ENCODE results near the gene OR5W2.
A peak's percentile ranks its signal among the peaks of the same experiment; 100 is the strongest.
"Not testable (repeated sequence)": the region's sequence is repeated elsewhere in the genome, so short reads cannot be mapped to it uniquely, and the experiment has no call there.

The OR5W2 gene

GRCh38 chr11:55914482-55914881 is at the start of gene OR5W2:
Gene OR5W2, minus strand, starts transcription at chr11:55914582. Its CDS starts 0 bp downstream, at chr11:55914582.
- no peaks in the 10 kb centered on the region for H3K4me1 ChIP-seq (ENCODE audit: insufficient read depth, low read length)
- H3K9ac ChIP-seq (ENCODE audit: low read depth, low read length): no peak within 1 kb of the TSS
- no peaks in the 10 kb centered on the region for H3K36me3 ChIP-seq (ENCODE audit: insufficient read depth, low read length)
- H3K9me3 ChIP-seq (ENCODE audit: control insufficient read depth, insufficient read depth, low read length): no peaks in the 10 kb centered on the region

GRCh38 chr11:55956521-55956920 is 42.1 kb upstream of the OR5W2 start:
- no peaks in the 10 kb centered on the region for H3K4me1 ChIP-seq (ENCODE audit: insufficient read depth, low read length)

GRCh38 chr11:55949330-55949729 is 34.9 kb upstream of the OR5W2 start:
- H3K4me1 ChIP-seq (ENCODE audit: insufficient read depth, low read length): peaks cover 4% of the 10 kb centered on the region; the same call in 1 of the 2 replicates
- peaks cover 2% of the 10 kb centered on the region; the same call in 1 of the 2 replicates for H3K9me3 ChIP-seq (ENCODE audit: control insufficient read depth, insufficient read depth, low read length)
- no peaks in the 10 kb centered on the region for H3K36me3 ChIP-seq (ENCODE audit: insufficient read depth, low read length)
- H3K9ac ChIP-seq (ENCODE audit: low read depth, low read length): no peak overlapping the region

More at GRCh38 chr11:55956521-55956920, 42.1 kb upstream of the OR5W2 start:
- H3K36me3 ChIP-seq (ENCODE audit: insufficient read depth, low read length): no peaks in the 10 kb centered on the region
- no peak overlapping the region for H3K9ac ChIP-seq (ENCODE audit: low read depth, low read length)
- no peaks in the 10 kb centered on the region; the same call in 1 of the 2 replicates for H3K9me3 ChIP-seq (ENCODE audit: control insufficient read depth, insufficient read depth, low read length)

GRCh38 chr11:55942785-55943392 is 28.5 kb upstream of the OR5W2 start:
- H3K4me1 ChIP-seq (ENCODE audit: insufficient read depth, low read length): peaks cover 4% of the 10 kb centered on the region; the same call in 1 of the 2 replicates
- 0 out of 2 replicates have a peak, but pooled peaks cover 2% of the 10 kb centered on the region for H3K9me3 ChIP-seq (ENCODE audit: control insufficient read depth, insufficient read depth, low read length)
- no peak overlapping the region for H3K9ac ChIP-seq (ENCODE audit: low read depth, low read length)
- no peaks in the 10 kb centered on the region for H3K36me3 ChIP-seq (ENCODE audit: insufficient read depth, low read length)

- H3K9me3 ChIP-seq (ENCODE audit: control insufficient read depth, insufficient read depth, low read length): no peaks in the 10 kb centered on the region
- H3K36me3 ChIP-seq (ENCODE audit: insufficient read depth, low read length): no peaks in the 10 kb centered on the region
- no peaks in the 10 kb centered on the region for H3K4me1 ChIP-seq (ENCODE audit: insufficient read depth, low read length)
- no peak within 1 kb of the TSS for H3K9ac ChIP-seq (ENCODE audit: low read depth, low read length)
Measured at GRCh38 chr11:55936300-55936699, 21.9 kb upstream of the OR5W2 start, which contains the start of gene OR5I1. Gene OR5I1, minus strand, starts transcription at chr11:55936400. Its CDS starts 0 bp downstream, at chr11:55936400.

GRCh38 chr11:55920537-55920936 is 6.2 kb upstream of the OR5W2 start:
- Histone ChIP-seq H3K4me1 (ENCODE audit: insufficient read depth, low read length) (no peaks in the 10 kb centered on the region), H3K9me3 (ENCODE audit: control insufficient read depth, insufficient read depth, low read length) (no peaks in the 10 kb centered on the region), H3K36me3 (ENCODE audit: insufficient read depth, low read length) (no peaks in the 10 kb centered on the region), H3K9ac (ENCODE audit: low read depth, low read length) (no peak overlapping the region)

GRCh38 chr11:55902308-55902707 is 12.1 kb downstream of the OR5W2 start:
- Histone ChIP-seq H3K36me3 (ENCODE audit: insufficient read depth, low read length) (no peaks in the 10 kb centered on the region), H3K9me3 (ENCODE audit: control insufficient read depth, insufficient read depth, low read length) (no peaks in the 10 kb centered on the region)

GRCh38 chr11:55895216-55895615 is 19.2 kb downstream of the OR5W2 start:
- Histone ChIP-seq H3K9ac (ENCODE audit: low read depth, low read length) (no peak overlapping the region), H3K36me3 (ENCODE audit: insufficient read depth, low read length) (no peaks in the 10 kb centered on the region), H3K4me1 (ENCODE audit: insufficient read depth, low read length) (no peaks in the 10 kb centered on the region), H3K9me3 (ENCODE audit: control insufficient read depth, insufficient read depth, low read length) (no peaks in the 10 kb centered on the region)

More at GRCh38 chr11:55902308-55902707, 12.1 kb downstream of the OR5W2 start:
- no peak overlapping the region for H3K9ac ChIP-seq (ENCODE audit: low read depth, low read length)
- H3K4me1 ChIP-seq (ENCODE audit: insufficient read depth, low read length): no peaks in the 10 kb centered on the region

- H3K9ac ChIP-seq (ENCODE audit: low read depth, low read length); H3K4me1 ChIP-seq (ENCODE audit: insufficient read depth, low read length); H3K36me3 ChIP-seq (ENCODE audit: insufficient read depth, low read length); H3K9me3 ChIP-seq (ENCODE audit: control insufficient read depth, insufficient read depth, low read length): not testable (repeated sequence)
Measured at GRCh38 chr11:55885481-55885880, 28.9 kb downstream of the OR5W2 start.

GRCh38 chr11:55884995-55885394 is 29.4 kb downstream of the OR5W2 start:
- not testable (repeated sequence) for H3K9me3 ChIP-seq (ENCODE audit: control insufficient read depth, insufficient read depth, low read length)

GRCh38 chr11:55882997-55883396 is 31.4 kb downstream of the OR5W2 start, which contains the start of gene TRIM51:
Gene TRIM51, plus strand, starts transcription at chr11:55883297. Its CDS starts 2,132 bp downstream, at chr11:55885429.
- not testable (repeated sequence) for H3K36me3 ChIP-seq (ENCODE audit: insufficient read depth, low read length); H3K9ac ChIP-seq (ENCODE audit: low read depth, low read length); H3K4me1 ChIP-seq (ENCODE audit: insufficient read depth, low read length); H3K9me3 ChIP-seq (ENCODE audit: control insufficient read depth, insufficient read depth, low read length)

More at GRCh38 chr11:55884995-55885394, 29.4 kb downstream of the OR5W2 start:
- H3K4me1 ChIP-seq (ENCODE audit: insufficient read depth, low read length); H3K9ac ChIP-seq (ENCODE audit: low read depth, low read length); H3K36me3 ChIP-seq (ENCODE audit: insufficient read depth, low read length): not testable (repeated sequence)

GRCh38 chr11:55873146-55873545 is 41.2 kb downstream of the OR5W2 start:
- H3K4me1 ChIP-seq (ENCODE audit: insufficient read depth, low read length); H3K36me3 ChIP-seq (ENCODE audit: insufficient read depth, low read length): not testable (repeated sequence)
- peak overlapping the region; percentile 38; the same call in 1 of the 2 replicates for H3K9ac ChIP-seq (ENCODE audit: low read depth, low read length)

GRCh38 chr11:55872731-55873130 is 41.7 kb downstream of the OR5W2 start:
- peak overlapping the region; percentile 38; the same call in 1 of the 2 replicates for H3K9ac ChIP-seq (ENCODE audit: low read depth, low read length)
- H3K4me1 ChIP-seq (ENCODE audit: insufficient read depth, low read length); H3K9me3 ChIP-seq (ENCODE audit: control insufficient read depth, insufficient read depth, low read length); H3K36me3 ChIP-seq (ENCODE audit: insufficient read depth, low read length): not testable (repeated sequence)

More at GRCh38 chr11:55873146-55873545, 41.2 kb downstream of the OR5W2 start:
- not testable (repeated sequence) for H3K9me3 ChIP-seq (ENCODE audit: control insufficient read depth, insufficient read depth, low read length)

GRCh38 chr11:55867354-55867753 is 47.0 kb downstream of the OR5W2 start:
- not testable (repeated sequence) for H3K36me3 ChIP-seq (ENCODE audit: insufficient read depth, low read length); H3K4me1 ChIP-seq (ENCODE audit: insufficient read depth, low read length); H3K9me3 ChIP-seq (ENCODE audit: control insufficient read depth, insufficient read depth, low read length); H3K9ac ChIP-seq (ENCODE audit: low read depth, low read length)

Data from ES-I3 (cell line).